HL-60 (cell line): Measurements from ENCODE around the gene MICA.

Experiments used
- CTCF ChIP-seq: IDR thresholded peaks from one replicate; pipeline ENCODE4 v1.5.1; 2011; ENCODE audit warnings: low read length, control low read depth, inconsistent platforms; ENCODE audit not compliant: insufficient read depth
- POLR2AphosphoS5 ChIP-seq: IDR thresholded peaks from 2 replicates; pipeline ENCODE4 v1.6.1; 2012; ENCODE audit warnings: low read depth

- TF ChIP-seq CTCF (no peak), POLR2AphosphoS5 (no peak)
Observed at GRCh38 chr6:31357886-31358285, 45.5 kb upstream of the MICA start.
